ENCODE measurements around the gene ADCY9.

ADCY9 gene

DNA sequence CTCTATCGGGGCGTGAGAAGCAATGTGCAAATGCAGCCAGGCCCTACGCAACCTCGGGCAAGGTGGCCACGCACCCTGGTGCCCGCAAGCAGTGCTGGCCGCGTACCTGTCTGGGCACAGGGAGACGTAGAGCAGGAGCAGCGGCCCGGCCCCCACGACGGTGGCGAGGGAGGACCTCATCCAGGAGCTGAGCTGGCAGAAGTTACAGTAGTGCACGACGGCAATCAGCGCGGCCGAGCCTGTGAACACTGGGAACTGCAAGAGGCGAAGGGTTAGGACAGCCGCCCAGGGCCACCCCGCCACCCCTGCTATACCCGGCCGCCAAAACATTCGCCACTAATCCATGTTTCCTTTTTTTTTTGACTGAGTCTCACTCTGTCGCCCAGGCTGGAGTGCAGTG lies 138.9 kb downstream of the ADCY9 start:
- H3K27me3 ChIP-seq (ENCODE audit: insufficient read depth, low read depth), result no peaks in the 10 kb centered on the region

DNA sequence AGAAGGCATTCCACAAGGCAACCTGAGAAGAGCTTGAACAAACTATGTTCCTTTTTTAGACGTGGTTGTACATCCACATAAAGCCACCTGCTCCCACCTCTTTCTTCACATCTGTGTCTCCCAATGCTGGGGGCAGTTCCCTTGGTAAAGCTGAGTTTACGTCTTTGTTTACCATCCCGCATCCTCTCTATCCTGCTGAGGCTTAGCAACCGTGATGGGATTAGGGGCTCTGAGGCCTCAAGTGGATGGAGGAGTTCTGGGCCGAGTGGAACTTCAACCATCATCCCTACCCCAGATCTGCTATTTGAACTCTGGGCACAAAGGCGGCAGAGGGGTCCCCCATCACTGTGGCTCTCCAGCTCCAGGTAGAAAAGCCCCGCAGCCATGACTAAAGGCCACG lies 141.5 kb downstream of the ADCY9 start:
- no peaks in the 10 kb centered on the region for H3K36me3 ChIP-seq (ENCODE audit: insufficient read depth)
- H3K4me1 ChIP-seq (ENCODE audit: low read depth, poor library complexity, severe bottlenecking), result no peaks in the 10 kb centered on the region
- H3K9ac ChIP-seq, result no peak overlapping the region
- no peak overlapping the region for H2AFZ ChIP-seq (ENCODE audit: low read depth)
- H3K27me3 ChIP-seq (ENCODE audit: insufficient read depth, low read depth), result no peaks in the 10 kb centered on the region
- TF ChIP-seq, protein P1, sequence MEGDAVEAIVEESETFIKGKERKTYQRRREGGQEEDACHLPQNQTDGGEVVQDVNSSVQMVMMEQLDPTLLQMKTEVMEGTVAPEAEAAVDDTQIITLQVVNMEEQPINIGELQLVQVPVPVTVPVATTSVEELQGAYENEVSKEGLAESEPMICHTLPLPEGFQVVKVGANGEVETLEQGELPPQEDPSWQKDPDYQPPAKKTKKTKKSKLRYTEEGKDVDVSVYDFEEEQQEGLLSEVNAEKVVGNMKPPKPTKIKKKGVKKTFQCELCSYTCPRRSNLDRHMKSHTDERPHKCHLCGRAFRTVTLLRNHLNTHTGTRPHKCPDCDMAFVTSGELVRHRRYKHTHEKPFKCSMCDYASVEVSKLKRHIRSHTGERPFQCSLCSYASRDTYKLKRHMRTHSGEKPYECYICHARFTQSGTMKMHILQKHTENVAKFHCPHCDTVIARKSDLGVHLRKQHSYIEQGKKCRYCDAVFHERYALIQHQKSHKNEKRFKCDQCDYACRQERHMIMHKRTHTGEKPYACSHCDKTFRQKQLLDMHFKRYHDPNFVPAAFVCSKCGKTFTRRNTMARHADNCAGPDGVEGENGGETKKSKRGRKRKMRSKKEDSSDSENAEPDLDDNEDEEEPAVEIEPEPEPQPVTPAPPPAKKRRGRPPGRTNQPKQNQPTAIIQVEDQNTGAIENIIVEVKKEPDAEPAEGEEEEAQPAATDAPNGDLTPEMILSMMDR (conservative IDR thresholded peaks at IDR 0.05; ENCODE audit: low read depth, low read length), result no peak
- no peak overlapping the region for H3K27ac ChIP-seq
- no peaks in the 10 kb centered on the region for H3K79me2 ChIP-seq (ENCODE audit: insufficient read depth, low read depth)
- no peak overlapping the region for H3K4me2 ChIP-seq
- no peak overlapping the region for H3K4me3 ChIP-seq (IDR thresholded peaks at IDR 0.05; ENCODE audit: insufficient read depth, low read depth, low read length)
- H4K20me1 ChIP-seq (ENCODE audit: insufficient read depth), result no peaks in the 10 kb centered on the region

More for the DNA sequence above, 138.9 kb downstream of the ADCY9 start:
- H3K27ac ChIP-seq, result no peak overlapping the region
- TF ChIP-seq, protein P1 (conservative IDR thresholded peaks at IDR 0.05; ENCODE audit: low read depth, low read length), result no peak
- no peaks in the 10 kb centered on the region for H3K79me2 ChIP-seq (ENCODE audit: insufficient read depth, low read depth)
- H2AFZ ChIP-seq (ENCODE audit: low read depth), result no peak overlapping the region
- no peaks in the 10 kb centered on the region for H4K20me1 ChIP-seq (ENCODE audit: insufficient read depth)
- H3K4me2 ChIP-seq, result no peak overlapping the region
- H3K4me1 ChIP-seq (ENCODE audit: low read depth, poor library complexity, severe bottlenecking), result no peaks in the 10 kb centered on the region
- H3K9ac ChIP-seq, result no peak overlapping the region
- no peaks in the 10 kb centered on the region for H3K36me3 ChIP-seq (ENCODE audit: insufficient read depth)
- H3K4me3 ChIP-seq (IDR thresholded peaks at IDR 0.05; ENCODE audit: insufficient read depth, low read depth, low read length), result no peak overlapping the region

DNA sequence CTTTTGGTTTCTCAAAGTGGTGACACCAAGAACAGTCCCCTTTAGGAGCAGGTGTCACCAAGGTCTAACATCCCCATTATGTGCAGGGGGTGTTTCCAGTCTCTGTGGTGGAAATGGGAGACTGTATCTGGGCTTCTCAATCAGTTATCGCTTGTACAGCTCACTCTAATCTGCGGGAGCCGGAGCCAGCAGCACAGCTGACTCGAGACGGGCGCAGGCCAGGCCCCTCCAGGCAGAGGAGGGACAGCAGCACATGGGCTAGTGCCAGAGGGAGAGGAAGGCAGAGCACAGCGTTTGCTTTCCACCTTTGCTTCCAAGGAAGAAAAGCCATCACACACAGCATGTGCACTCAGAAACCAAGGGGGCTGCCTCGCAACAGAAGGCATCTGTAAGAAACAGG lies 144.5 kb downstream of the ADCY9 start:
- H3K4me1 ChIP-seq (ENCODE audit: low read depth, poor library complexity, severe bottlenecking), result no peaks in the 10 kb centered on the region
- TF ChIP-seq, protein P1 (conservative IDR thresholded peaks at IDR 0.05; ENCODE audit: low read depth, low read length), result no peak
- H2AFZ ChIP-seq (ENCODE audit: low read depth), result no peak overlapping the region
- H3K79me2 ChIP-seq (ENCODE audit: insufficient read depth, low read depth), result no peaks in the 10 kb centered on the region
- H3K4me2 ChIP-seq, result no peak overlapping the region
- H3K36me3 ChIP-seq (ENCODE audit: insufficient read depth), result no peaks in the 10 kb centered on the region
- H3K4me3 ChIP-seq (IDR thresholded peaks at IDR 0.05; ENCODE audit: insufficient read depth, low read depth, low read length), result no peak overlapping the region
- H3K27me3 ChIP-seq (ENCODE audit: insufficient read depth, low read depth), result no peaks in the 10 kb centered on the region
- no peak overlapping the region for H3K27ac ChIP-seq
- no peak overlapping the region for H3K9ac ChIP-seq
- no peaks in the 10 kb centered on the region for H4K20me1 ChIP-seq (ENCODE audit: insufficient read depth)

DNA sequence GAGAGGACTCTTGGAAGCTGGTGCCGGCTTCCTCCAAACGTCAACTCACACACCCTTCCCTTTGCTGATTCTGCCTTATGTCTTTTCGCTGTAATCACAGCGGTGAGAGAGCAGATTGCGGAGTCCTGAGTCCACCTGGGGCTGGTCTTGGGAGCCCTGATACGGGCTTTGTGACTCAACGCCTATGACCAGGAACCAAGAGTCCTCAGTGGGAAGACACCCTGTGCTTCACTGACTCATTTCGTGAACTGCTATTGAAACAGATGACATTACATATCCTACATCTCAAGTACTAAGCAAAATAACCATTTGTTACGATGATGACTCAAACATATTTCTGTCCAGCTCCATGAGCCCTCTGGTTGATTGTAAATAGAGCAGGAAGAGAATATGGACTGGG lies 145.0 kb downstream of the ADCY9 start:
- Histone ChIP-seq H3K36me3 (ENCODE audit: insufficient read depth) (no peaks in the 10 kb centered on the region), H3K27ac (no peak overlapping the region), H4K20me1 (ENCODE audit: insufficient read depth) (no peaks in the 10 kb centered on the region), H3K79me2 (ENCODE audit: insufficient read depth, low read depth) (no peaks in the 10 kb centered on the region), H3K9ac (no peak overlapping the region), H3K4me1 (ENCODE audit: low read depth, poor library complexity, severe bottlenecking) (no peaks in the 10 kb centered on the region), H3K4me2 (no peak overlapping the region), H2AFZ (ENCODE audit: low read depth) (no peak overlapping the region), H3K27me3 (ENCODE audit: insufficient read depth, low read depth) (no peaks in the 10 kb centered on the region), H3K4me3 (IDR thresholded peaks at IDR 0.05; ENCODE audit: insufficient read depth, low read depth, low read length) (no peak overlapping the region)
- TF ChIP-seq, protein P1 (conservative IDR thresholded peaks at IDR 0.05; ENCODE audit: low read depth, low read length), result no peak
